IPS-20b (cell line): ENCODE results near the gene SULT4A1.
A peak's percentile ranks its signal among the peaks of the same experiment; 100 is the strongest.

Experiments
- H3K27ac ChIP-seq: one replicate; pipeline ENCODE4 v1.5.1; 2013; ENCODE audit warnings: low read length
- H3K27me3 ChIP-seq: 2 replicates; pipeline ENCODE4 v1.6.1; 2013; ENCODE audit warnings: mild to moderate bottlenecking, low read length, inconsistent platforms; ENCODE audit not compliant: insufficient read depth
- H3K36me3 ChIP-seq: 2 replicates; pipeline ENCODE4 v1.6.1; 2013; ENCODE audit warnings: low read depth, mild to moderate bottlenecking, inconsistent platforms, low read length, moderate library complexity; ENCODE audit not compliant: insufficient read depth
- H3K4me1 ChIP-seq: 2 replicates; pipeline ENCODE4 v1.6.1; 2013; ENCODE audit warnings: mild to moderate bottlenecking, control low read depth, inconsistent platforms, low read length, moderate library complexity; ENCODE audit not compliant: insufficient read depth
- H3K4me3 ChIP-seq: 2 replicates; pipeline ENCODE4 v1.5.1; 2013; ENCODE audit warnings: mild to moderate bottlenecking, low read length, inconsistent platforms
- H3K9ac ChIP-seq: 2 replicates; pipeline ENCODE4 v1.6.1; 2013; ENCODE audit warnings: low read depth, mild to moderate bottlenecking, inconsistent platforms, low read length, moderate library complexity
- H3K9me3 ChIP-seq: 2 replicates; pipeline ENCODE4 v1.6.1; 2013; ENCODE audit warnings: mild to moderate bottlenecking, low read depth, low read length, inconsistent platforms; ENCODE audit not compliant: insufficient read depth

Gene SULT4A1

DNA sequence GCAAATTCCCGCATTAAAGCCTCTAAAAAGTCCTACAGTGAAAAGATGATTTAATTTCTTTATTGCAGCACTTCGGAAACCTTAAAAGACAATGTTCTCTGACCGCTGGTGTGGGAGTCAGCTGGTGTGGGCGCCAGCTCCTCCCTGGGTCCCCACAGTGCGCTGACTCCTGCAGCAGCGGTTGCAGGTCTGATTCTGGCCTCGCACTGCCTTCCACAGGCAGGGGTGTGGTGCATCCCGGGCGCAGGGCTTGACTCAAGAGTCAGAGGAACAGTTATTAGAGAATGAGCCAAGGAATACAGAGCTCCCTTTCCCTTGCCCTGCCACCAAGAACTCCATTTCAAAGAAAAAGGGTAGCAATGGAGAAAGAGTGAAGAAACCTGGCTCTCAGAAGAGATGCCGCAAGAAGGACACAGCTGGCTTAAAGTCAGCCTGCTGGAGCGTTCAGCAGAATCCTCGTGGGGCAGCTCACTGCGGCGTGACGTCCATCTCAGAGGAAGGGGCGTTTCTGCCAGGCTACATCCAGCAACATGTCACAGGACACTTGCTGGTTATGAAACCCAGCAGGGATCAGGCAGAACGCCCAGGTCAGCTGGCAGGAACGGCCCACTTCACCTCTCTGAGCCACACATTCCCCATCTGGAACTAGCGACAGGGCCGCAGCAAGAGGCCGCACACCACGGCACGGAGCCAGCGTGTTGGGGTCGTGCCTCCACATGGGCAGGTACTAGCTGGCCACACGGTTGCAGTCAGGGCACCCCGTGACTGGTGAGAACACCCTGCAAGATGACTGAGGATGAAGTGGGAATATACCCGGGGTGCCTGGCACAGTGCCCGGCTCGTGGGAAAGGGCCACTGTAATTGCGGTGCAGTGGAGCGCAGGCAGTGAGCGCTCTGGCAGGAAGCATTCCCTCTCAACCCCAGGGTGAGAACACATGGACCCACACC, 32.1 kb downstream of the SULT4A1 start:
- no peaks in the 10 kb centered on the region for H3K27me3 ChIP-seq
- peaks cover 36% of the 10 kb centered on the region for H3K36me3 ChIP-seq
- peaks cover 5% of the 10 kb centered on the region; the same call in 1 of the 2 replicates for H3K4me1 ChIP-seq
- H3K4me3 ChIP-seq: no peak overlapping the region
- H3K9ac ChIP-seq: no peak overlapping the region
- no peaks in the 10 kb centered on the region for H3K9me3 ChIP-seq
- no peak overlapping the region for H3K27ac ChIP-seq

- peaks cover 6% of the 10 kb centered on the region; the same call in 1 of the 2 replicates for H3K4me1 ChIP-seq
- H3K27me3 ChIP-seq: no peaks in the 10 kb centered on the region
- no peak overlapping the region for H3K9ac ChIP-seq
- H3K9me3 ChIP-seq: no peaks in the 10 kb centered on the region
- no peak overlapping the region for H3K4me3 ChIP-seq
- H3K36me3 ChIP-seq: peaks cover 39% of the 10 kb centered on the region
- H3K27ac ChIP-seq: no peak overlapping the region
These were observed 33.1 kb downstream of the SULT4A1 start for GRCh38 chr22:43828998-43829782.

DNA sequence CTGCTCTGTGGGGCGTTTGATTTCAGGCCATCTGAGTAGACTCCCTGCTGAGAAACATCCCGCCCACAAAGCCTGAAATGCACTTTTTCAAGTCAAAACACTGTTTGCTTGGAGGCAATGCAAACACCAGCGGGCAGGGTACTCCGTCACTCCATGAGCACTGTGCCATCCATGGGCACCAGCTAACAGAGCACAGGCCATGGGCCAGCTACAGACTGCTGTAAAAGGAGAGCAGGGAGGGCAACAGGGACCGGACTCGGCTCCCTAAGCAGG, 33.7 kb downstream of the SULT4A1 start:
- peaks cover 8% of the 10 kb centered on the region; the same call in 1 of the 2 replicates for H3K4me1 ChIP-seq
- H3K36me3 ChIP-seq: peaks cover 39% of the 10 kb centered on the region
- no peaks in the 10 kb centered on the region for H3K9me3 ChIP-seq
- H3K4me3 ChIP-seq: no peak overlapping the region
- H3K9ac ChIP-seq: no peak overlapping the region
- no peaks in the 10 kb centered on the region for H3K27me3 ChIP-seq
- no peak overlapping the region for H3K27ac ChIP-seq

DNA sequence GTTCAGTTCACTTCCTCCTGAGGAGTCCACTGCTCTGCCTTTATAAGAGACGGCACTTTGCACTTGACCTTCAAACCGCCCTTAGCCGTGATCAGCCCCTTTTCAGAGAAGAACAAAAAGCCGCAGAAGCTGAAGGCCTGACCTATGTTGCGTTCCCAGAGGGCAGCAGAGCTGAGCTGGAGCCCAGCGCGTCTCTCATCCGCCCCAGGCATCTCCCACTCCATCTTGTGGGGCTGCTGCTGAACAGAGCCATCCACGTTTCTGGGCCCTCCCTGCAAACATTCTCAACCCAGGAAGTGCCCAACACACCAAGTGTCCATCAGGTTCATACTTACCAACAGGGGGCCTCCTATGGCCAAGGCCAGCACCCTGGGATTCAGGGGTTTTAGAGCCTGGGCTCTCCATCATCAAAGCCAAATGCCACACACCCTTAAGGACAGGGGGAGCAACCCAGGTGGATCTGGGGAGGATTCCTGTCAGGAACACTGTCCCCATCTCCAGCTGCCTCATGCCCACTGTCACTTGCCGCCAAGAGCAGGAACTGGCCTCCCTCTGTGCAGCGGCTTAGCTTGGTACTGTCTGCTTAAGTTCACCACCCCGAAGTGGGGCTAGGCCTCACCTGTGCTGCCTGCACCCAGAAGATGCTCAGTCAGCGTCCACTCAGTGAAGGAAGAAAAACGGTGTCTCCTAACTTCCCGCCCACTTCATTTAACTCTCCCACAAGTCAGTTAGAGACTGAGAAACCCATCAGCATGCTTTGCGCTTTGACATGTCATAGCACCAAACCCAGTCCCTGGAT, 34.2 kb downstream of the SULT4A1 start:
- no peak overlapping the region for H3K4me3 ChIP-seq
- H3K9me3 ChIP-seq: no peaks in the 10 kb centered on the region
- no peaks in the 10 kb centered on the region for H3K27me3 ChIP-seq
- H3K4me1 ChIP-seq: peaks cover 13% of the 10 kb centered on the region
- peaks cover 39% of the 10 kb centered on the region for H3K36me3 ChIP-seq
- no peak overlapping the region for H3K9ac ChIP-seq
- no peak overlapping the region for H3K27ac ChIP-seq

DNA sequence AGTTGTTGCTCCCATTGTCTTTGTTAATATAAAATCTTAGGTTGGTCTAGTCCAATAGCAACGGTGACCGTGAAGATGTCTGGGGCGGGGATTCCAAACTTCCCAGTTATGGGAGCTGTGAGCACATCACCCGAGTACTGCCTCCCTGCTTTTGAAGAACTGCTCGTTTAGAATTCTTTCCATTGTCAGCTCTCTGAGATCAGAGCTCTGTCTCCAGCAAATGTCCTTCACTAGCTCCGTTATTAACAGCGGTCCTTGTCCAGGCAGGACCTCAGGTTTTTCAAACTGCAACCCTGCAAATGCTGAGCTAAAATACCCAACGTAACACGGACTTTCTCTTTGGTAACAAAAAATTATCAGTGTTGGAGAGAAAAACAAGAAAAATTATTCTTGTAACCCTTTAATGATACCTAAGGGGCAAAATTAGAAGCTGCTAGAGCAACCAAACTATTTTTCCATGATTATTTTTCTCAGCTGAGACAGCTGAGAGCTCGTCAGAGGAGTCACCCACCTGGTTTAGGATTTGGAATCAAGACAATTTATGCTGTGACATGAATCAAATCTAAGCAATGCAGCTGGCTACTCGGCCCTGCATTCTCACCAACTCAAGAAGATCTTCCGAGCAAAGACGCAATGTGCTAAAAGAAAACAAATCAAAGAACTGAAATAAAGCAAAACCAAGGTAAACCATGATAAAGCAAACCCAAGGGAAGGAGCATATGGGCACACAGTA, 35.1 kb downstream of the SULT4A1 start:
- H3K27ac ChIP-seq: no peak overlapping the region
- peaks cover 17% of the 10 kb centered on the region for H3K4me1 ChIP-seq
- H3K9me3 ChIP-seq: no peaks in the 10 kb centered on the region
- H3K9ac ChIP-seq: no peak overlapping the region
- no peaks in the 10 kb centered on the region for H3K27me3 ChIP-seq
- peaks cover 39% of the 10 kb centered on the region for H3K36me3 ChIP-seq
- H3K4me3 ChIP-seq: no peak overlapping the region

- H3K9ac ChIP-seq: no peak overlapping the region
- H3K4me3 ChIP-seq: no peak overlapping the region
- H3K27ac ChIP-seq: no peak overlapping the region
- H3K4me1 ChIP-seq: peaks cover 17% of the 10 kb centered on the region
- H3K27me3 ChIP-seq: no peaks in the 10 kb centered on the region
- H3K36me3 ChIP-seq: peaks cover 31% of the 10 kb centered on the region
- H3K9me3 ChIP-seq: no peaks in the 10 kb centered on the region
These were observed 35.9 kb downstream of the SULT4A1 start for GRCh38 chr22:43826142-43827002.

GRCh38 chr22:43825651-43826050, 36.7 kb downstream of the SULT4A1 start:
- Histone ChIP-seq H3K27ac (no peak overlapping the region), H3K4me1 (peaks cover 17% of the 10 kb centered on the region), H3K4me3 (no peak overlapping the region), H3K9me3 (no peaks in the 10 kb centered on the region), H3K36me3 (peaks cover 25% of the 10 kb centered on the region), H3K9ac (no peak overlapping the region), H3K27me3 (no peaks in the 10 kb centered on the region)

DNA sequence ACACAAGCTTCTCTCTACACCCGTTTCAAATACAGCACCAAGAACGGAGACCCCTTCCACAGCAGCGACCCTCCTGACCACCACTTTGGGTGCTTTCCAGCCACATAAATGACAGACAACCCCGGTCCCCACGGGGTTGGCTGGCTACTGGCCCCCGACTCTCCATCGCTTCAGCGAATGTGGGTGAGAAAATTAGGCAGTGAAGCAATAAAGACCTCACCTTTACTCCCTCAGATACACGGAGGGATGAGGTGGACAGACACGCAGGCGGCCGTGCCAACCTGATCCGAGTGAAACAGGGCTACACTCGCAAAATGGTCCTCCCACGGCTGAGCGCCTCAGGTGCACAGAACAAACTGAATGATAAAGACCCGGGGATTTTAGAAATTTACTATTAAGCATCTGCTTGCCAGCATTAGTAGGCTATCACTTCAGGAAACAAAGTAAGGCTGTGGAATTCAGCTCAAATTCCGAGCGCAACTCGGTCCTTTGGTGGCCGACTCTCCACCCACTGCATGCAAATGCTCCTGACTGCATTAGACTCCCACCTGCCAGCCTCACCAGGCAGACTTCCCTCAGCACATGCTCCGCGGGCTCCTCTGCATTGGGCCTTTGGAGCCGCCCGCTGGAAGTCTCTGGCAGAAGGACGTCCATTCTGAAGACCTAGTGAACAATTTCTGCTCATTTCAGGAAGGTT, 37.4 kb downstream of the SULT4A1 start:
- Histone ChIP-seq H3K36me3 (peaks cover 25% of the 10 kb centered on the region), H3K4me1 (peaks cover 17% of the 10 kb centered on the region), H3K4me3 (no peak overlapping the region), H3K9ac (no peak overlapping the region), H3K27ac (no peak overlapping the region), H3K9me3 (no peaks in the 10 kb centered on the region), H3K27me3 (no peaks in the 10 kb centered on the region)

GRCh38 chr22:43823911-43824665, 38.2 kb downstream of the SULT4A1 start:
- no peak overlapping the region for H3K4me3 ChIP-seq
- H3K9me3 ChIP-seq: no peaks in the 10 kb centered on the region
- H3K9ac ChIP-seq: 0 out of 2 replicates have a peak overlapping the region, but pooled peaks have one; percentile 15
- H3K27ac ChIP-seq: no peak overlapping the region
- H3K27me3 ChIP-seq: no peaks in the 10 kb centered on the region
- H3K36me3 ChIP-seq: peaks cover 25% of the 10 kb centered on the region
- peaks cover 17% of the 10 kb centered on the region for H3K4me1 ChIP-seq
